GM19324 (cell line): ENCODE measurements around the gene MXD3.
"Not testable (repeated sequence)": the region's sequence is repeated elsewhere in the genome, so short reads cannot be mapped to it uniquely, and the experiment has no call there.

Experiments
- ATAC-seq: cut with Tn5 transposase; IDR thresholded peaks from one replicate; pipeline ENCODE4 v1.9.1; 2021; ENCODE audit warnings: mild to moderate bottlenecking, moderate library complexity; ENCODE audit not compliant: unreplicated experiment, low FRiP score

MXD3 gene

DNA sequence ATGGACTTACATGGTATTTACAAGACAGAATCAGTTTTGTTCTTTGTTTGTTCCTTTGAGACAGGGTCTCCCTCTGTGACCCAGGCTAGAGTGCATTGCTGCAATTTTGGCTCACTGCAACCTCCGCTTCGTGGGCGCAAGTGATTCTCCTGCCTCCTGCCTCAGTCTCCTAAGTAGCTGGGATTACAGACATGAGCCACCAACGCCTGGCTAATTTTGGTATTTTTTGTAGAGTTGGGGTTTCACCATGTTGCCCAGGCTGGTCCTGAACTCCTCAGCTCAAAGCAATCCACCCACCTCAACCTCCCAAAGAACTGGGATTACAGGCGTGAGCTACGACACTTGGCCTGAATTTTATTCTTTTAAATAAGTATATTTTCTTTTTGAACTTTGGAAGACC lies 35.8 kb downstream of the MXD3 start:
- ATAC-seq: no peak

DNA sequence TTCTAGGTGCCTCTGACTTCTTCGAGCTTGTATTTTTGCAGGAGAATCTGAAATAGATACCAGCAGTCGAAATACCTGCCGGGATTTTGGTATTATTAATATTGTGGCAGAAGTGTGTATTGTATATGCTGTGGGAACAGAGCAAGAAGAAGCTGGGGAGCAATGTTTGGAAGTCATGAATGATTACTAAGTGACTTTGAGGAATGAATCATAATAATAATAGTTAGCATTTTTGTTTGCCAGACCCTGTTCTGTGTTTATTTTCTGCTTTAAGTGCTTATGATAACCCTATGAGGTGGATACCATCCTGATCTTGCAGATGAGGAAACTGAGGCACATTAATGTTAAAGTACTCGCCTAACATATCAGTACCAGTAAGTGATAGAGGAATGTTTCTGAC lies 40.6 kb downstream of the MXD3 start:
- ATAC-seq: no peak

DNA sequence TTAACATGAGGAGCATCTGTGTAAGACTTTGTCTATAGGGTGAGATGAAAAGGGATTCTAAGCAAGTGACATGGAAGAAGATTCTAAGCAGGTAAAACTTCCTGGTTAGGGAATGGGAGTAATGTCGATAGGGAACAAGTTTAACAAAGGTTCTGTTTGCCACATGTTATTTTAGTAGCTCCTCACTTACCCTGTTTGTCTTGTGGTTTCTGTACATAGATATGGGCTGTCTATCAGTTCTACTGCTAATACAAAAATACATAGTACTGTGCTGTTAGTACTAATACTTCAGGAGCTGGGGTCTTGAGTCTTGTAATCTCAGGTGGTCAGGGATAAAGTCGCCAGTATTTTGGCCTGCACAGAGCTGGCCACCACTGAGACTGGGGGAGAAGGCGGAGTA lies 41.0 kb downstream of the MXD3 start:
- no peak for ATAC-seq

DNA sequence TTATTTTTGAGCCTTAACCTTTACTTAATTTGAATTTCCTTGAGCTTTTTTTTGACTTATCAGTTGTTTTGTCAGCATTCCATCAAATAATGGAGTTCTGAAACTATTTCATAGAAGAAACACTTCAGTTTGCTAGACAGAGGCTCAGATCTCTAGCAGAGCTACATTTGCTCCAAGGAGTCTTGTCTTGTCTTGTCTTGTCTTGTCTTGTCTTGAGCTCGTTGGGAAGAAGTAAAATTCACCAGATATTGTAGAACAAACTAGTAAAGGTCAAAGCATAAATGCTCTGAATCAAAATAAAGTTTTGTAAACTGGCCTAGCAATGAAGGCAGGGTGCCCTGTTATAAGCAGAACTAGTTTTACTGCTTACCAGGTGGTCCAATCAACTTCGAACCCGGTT lies 41.7 kb downstream of the MXD3 start:
- ATAC-seq: no peak

DNA sequence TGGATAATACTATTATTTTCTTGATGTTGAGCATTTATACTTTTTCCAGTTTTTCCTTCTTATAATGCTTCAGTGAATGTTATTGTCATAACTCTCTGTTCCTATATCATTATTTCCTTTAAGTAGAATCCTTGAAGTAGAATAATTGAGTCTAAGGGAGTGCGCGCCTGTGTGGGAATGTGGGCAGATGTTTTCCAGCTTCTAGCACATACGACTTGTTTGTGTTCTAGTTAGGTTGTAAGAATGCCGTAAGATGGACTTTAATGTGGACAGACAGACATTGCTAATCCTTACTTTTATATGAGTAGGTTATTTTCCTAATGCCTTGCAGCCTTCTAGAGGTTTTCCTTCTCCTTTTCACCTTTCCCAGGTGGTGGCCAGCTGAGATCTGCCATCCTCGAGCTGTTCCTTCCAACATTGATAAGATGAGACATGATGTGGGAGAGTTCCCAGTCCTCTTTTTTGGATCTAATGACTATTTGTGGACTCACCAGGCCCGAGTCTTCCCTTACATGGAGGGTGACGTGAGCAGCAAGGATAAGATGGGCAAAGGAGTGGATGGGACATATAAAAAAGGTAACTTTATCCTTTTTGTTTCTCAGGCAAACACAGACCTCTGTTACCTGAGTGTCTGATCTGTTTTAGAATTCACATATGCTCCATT lies 42.3 kb downstream of the MXD3 start:
- no peak for ATAC-seq

DNA sequence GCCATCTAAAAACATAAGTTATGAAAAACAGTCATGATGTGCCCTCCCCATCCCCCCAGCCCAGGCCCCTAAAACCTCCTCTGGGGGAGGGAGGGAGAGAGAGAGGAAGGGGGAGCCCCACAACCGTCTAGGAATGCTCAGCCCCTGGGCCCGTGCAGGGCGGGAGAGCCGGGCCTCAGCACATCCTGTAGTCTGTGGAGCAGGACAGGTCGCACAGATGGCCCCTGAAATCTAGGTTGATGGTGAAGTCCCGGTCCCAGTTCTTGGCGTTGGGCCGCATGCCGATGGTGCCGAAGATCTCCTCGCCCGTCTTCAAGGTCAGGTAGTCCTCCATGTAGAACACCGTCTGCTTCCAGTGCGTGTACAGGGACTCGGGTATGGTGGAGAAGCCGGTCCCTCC lies 46.3 kb downstream of the MXD3 start:
- ATAC-seq: no peak

DNA sequence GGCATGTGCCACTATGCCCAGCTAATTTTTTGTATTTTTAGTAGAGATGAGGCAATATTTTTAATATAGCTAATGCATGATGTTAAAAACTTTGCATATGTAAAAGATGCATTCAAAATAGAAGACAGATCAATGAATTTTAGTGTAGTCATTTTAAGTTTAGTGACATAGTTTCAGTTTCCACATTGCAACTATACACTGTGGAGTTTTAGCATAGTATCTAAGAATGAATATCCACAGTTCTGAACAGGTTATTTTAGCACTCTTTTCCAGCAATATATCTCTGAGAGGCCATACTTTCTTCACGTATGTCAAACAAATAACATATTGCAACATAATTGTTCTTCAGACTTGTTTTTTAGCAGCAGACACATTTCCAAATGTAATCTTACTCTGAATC lies 47.5 kb downstream of the MXD3 start:
- ATAC-seq: no peak

DNA sequence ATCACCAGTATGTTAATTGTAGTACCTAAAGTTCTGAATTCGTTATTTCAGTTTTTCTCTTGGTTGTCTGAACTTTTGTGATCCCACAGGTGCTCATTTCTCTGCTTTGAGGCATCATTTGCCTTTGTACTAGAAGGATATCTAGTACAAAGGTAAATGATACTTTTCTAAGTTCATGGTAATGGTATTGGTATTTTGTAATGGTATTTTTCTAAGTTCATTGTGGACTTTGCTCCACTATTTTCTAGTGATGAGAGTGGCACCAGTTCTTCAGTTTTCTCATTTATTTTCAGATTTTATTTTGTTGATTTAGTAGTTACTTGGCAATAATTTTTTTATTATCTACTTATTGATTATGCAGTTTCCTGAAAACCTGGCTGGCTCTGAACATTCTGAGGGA lies 50.2 kb downstream of the MXD3 start:
- ATAC-seq: no peak

DNA sequence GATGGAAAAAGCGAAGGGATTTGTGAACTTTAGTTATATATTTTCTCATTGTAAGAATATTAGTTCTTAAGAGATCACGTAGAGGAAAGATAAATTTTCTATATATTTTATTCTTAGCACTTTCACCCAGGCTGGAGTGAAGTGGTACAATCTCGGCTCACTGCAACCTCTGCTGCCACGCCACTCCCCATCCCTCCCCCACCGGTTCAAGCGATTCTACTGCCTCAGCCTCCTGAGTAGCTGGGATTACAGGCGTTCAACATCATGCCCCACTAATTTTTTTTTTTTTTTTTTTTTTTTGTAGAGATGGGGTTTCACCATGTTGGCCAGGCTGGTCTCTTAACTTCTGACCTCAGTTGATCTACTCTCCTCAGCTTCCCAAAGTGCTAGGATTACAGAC lies 50.7 kb downstream of the MXD3 start:
- no peak for ATAC-seq

DNA sequence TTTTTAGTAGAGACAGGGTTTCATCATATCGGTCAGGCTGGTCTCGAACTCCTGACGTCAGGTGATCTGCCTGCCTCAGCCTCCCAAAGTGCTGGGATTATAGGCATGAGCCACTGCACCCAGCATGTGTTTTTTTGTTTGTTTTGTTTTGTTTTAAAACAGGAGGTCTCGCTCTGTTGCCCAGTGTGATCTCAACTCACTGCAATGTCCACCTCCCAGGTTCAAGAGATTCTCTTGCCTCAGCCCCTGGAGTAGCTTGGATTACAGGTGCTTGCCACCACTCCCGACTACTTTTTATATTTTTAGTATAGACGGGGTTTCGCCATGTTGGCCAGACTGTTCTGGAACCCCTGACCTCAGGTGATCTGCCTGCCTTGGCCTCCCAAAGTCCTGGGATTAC lies 53.0 kb downstream of the MXD3 start:
- ATAC-seq: not testable (repeated sequence)
